Middle frontal gyrus (tissue), 1 donor: Measurements from ENCODE around the gene CELA1.
A peak's percentile ranks its signal among the peaks of the same experiment; 100 is the strongest.

Experiments used
- DNase-seq: peaks from one replicate; pipeline ENCODE4 v3.0.0-alpha.2; 2015; ENCODE audit warnings: low spot score; ENCODE audit errors: extremely low spot score

Gene CELA1

DNA sequence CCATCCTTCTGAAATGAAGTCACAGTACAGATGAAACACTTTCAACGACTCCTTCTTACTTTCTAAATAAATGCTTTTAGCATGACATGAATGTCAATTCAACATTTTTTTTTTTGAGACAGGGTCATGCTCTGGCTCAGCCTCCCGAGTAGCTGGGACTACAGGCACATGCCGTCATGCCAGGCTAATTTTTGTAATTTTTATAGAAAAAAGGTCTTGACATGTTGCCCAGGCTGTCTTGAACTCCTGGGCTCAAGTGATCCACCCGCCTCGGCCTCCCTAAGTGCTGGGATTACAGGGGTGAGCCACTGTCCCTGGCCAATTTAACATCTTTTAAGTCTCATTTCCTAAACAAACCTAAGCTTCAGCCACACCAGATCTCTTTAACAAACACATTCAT lies 28.4 kb upstream of the CELA1 start:
- DNase-seq: no peak

- DNase-seq: no peak
Measured at GRCh38 chr12:51374361-51374760, 27.9 kb upstream of the CELA1 start.

GRCh38 chr12:51373187-51373586 lies 26.7 kb upstream of the CELA1 start:
- no peak for DNase-seq

- no peak for DNase-seq
Measured at GRCh38 chr12:51372021-51372420, 25.5 kb upstream of the CELA1 start.

DNA sequence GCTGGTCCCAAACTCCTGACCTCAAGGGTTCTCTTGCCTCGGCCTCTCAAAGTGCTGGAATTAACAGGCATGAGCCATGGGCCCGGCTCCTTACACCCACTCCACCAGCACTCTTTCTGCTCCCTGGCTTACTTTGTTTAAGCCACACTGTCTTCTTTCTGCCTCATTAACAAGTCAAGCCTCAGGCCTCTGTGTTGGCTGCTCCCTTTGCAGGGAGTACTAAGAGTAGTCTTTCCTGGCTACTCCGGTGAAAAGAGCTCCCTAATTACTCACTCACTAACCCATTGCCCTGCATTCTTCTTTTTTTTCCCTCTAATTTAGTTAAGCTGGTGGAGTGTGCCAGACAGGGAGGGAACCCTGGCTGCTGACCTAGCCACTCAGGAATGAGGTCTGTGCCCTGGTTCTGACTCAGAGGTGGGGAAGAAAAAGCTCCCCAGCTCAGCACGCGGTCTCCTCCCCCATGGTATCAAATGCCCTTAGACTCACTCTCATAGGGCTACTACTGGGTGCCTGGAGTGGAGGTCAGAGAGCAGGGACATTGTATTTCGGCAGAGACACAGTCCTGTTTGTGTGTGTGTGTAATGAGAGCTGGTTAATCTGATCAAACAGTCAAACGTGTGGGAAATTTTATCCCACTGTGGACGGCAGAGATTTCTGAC lies 24.9 kb upstream of the CELA1 start:
- no peak for DNase-seq

DNA sequence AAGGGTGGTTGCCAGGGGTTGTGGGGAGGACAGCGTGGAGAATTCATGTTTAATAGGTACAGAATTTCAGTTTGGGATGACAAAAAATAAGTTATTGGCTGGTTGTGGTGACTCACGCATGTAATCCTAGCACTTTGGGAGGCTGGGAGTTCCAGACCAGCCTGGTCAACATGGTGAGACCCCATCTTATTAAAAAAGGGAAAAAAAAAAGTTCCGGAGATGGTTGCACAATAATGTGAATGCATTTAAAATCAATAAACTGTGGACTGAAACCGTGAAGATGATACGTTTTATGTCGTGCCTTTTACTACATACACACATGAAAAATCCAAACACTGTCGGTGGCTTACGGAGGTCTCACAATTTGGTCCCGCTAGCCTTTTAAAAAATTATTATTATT lies 24.2 kb upstream of the CELA1 start:
- no peak for DNase-seq

DNA sequence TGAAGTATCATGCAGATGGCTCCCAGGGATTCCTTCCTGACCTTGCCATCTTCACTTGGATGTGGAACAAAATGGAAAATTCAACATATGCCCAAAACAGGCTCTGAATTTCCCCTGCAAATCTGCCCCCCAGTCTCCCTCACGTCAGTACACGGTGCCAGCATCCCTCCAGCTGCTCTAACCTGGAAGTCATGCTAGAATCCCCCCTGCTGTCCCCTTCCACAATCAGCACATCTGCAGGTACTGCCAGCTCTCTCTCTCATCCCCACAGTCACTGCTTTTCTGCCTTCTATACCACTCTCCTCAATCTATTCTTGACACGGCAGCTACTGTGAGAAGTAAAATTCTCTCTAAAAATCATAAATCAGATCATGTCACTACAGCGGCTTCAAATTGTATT lies 23.1 kb upstream of the CELA1 start:
- DNase-seq: no peak

DNA sequence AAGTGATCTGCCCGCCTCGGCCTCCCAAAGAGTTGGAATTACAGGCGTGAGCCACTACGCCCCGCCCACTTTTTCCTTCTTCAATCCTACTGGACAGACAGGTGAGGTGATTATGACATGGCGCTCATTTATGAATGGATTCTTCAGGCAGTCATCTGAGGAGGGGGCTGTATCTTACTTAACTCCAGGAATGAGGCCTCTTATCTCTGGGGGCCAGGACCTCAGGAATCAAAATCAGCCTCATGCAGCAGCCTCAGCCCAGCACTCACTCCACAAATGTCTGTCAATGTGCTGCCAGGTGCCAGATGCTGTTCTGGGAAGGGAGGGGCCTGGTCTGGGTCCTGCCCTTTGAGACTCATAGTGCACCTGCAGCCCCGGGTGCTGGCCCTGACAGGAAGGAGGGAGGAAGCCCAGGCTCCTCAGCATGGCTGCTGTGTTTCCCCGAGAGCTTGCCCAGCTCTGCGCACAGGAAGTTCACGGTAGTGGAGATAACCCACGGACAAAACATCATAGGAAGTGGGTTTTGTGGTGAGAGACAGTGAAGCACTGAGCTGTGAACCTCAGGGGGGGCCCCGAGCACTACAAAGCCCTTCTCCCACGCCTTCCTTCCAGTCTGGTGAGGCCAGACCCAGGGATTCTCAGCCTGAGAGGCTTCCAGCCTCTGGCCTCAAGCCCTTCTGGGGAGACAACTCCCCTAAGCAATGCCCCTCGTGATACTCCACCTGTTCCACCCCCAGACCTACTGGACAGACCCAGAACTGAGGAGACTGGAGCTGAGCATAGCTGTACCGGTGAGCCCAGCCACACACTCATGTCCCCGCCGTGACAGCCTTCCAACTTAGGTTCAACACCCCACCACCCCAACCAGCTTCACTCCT lies 22.4 kb upstream of the CELA1 start:
- DNase-seq: no peak

GRCh38 chr12:51365276-51365675 lies 18.8 kb upstream of the CELA1 start:
- no peak for DNase-seq

- DNase-seq: no peak
Measured at GRCh38 chr12:51364001-51364400, 17.5 kb upstream of the CELA1 start.

GRCh38 chr12:51362747-51363342 lies 16.4 kb upstream of the CELA1 start:
- no peak for DNase-seq

DNA sequence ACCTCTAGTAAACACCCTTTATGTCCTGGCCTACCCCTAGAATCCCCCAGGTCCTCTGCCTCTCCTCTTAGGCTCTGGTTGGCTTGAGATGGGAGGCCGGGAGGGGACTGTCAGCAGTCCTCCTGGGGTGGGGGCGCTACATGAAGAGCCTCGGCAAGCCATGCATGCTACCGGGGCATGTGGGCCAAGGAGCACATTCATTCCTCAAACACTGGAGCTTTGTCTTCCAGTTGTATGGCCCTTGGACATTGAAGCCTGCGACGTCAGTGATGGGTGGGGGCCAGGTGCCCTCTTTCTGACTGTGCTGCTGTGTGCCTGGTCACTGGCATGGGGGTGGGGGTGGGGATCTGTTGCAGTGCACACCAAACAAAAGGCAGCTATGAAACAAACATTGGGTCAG lies 15.8 kb upstream of the CELA1 start:
- DNase-seq: peak; percentile 43

DNA sequence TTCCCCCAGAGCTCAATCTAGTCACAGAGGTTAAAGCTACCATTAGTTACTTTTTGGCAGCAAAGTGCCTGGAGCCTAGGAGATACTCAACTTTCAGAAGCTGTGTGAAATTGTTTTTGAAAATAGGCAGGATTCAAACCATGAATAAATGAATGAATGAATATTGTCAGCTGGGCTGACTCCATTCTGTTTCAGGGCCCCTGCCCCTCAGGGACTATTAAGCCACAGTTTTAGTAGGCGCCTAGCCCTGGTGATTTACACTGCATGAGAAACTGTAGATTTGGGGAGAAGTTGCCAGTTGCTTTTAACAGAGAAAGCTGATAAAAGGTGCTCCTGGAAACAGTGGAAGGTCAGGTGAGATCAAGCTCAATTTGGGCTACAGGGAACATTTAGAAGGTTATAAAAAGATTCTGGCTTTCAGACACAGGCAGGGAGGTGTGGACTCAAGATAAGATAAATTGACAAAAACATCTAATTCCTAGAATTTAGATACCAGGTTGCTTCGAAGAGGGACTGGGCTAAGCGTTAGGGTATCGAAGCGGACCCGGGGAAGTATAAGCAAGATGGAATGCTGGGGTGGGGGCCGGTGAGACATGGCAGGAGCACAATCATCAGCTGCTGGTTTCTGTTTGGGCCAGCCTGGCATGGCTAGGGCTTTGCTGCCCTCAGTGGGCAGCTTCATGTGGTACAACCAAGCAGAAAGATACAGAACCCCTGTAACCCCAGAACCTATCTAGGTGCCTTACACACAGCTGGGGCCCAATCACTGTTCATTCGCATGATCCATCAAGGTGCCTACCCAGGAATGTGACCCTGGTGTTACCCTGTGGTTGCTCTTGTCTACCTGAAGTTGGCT lies 14.9 kb upstream of the CELA1 start:
- DNase-seq: no peak

DNA sequence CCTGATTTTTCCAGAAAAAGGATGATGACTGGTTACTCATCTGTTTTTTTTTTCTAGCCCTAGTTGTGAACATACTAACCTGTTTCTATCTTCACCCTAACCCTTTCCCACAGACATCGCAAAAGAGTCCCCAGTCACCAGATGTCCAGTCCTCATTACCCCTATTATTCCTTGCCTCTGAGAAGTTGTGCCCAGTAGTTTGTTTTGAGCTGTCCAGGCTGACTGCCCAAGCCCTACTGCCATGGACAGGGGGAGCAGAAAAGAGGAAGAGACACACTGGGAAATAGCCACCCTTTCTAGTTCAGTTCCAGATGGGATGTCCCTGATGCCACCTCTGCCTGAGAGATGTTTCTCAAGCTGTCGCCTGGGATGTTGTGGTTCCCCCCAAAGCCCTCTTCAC lies 13.8 kb upstream of the CELA1 start:
- DNase-seq: no peak

GRCh38 chr12:51359851-51360250 lies 13.4 kb upstream of the CELA1 start:
- DNase-seq: no peak

DNA sequence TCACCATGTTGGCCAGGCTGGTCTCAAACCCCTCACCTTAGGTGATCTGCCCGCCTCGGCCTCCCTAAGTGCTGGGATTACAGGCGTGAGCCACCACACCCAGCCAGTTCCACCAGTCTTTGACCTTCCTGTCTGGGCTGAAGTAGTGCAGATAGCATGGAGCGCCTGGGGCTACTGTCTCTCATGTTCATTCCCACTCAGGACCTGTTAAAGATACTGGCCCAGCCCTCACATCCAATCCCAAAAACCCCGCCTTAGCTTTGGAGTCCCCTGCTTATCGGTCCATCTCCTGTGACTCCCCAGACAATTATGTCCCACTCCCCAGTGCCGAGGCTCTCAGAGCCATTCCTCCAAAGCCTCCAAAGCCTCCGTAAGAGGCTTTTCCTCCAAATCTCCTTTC lies 12.0 kb upstream of the CELA1 start:
- no peak for DNase-seq

GRCh38 chr12:51357374-51358047 lies 11.0 kb upstream of the CELA1 start:
- no peak for DNase-seq

- peak; percentile 65 for DNase-seq
Measured at GRCh38 chr12:51351913-51352532, 5.5 kb upstream of the CELA1 start.

GRCh38 chr12:51349026-51349425 lies 2.5 kb upstream of the CELA1 start:
- no peak for DNase-seq

DNA sequence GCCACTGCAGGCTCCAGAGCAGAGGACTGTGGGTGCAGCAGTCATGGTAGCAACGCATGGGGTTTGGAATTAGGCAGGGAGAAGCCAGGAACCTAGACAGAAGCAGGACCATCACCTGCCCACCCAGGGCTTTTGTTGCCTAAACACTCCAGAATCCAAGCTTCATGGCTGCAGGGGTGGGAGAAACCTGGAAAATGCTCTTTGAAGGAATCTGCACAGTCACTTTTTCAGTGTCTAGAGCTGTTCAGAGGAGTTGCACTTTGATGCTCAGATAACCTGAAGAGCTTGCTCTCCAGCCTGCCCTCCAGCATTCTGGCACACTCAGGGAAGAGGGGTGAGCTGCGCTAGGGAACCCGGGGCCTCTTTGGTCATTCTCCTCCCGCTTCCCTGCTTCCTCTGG lies 1.6 kb upstream of the CELA1 start:
- no peak for DNase-seq

- DNase-seq: no peak
Measured at GRCh38 chr12:51345681-51346080, 798 bp downstream of the CELA1 start.
